ENCODE results near the gene CD300H. TPM values are rescaled to one million over a fixed set of nuclear protein-coding genes. Genes with fewer than 3 reads are reported as not detected.

Gene CD300H
- total RNA-seq (2022; extraction: Qiagen RNA extraction) = 0.27 to 0.63 TPM (median 0.40 TPM) in 4 of 5 replicates, not detected in the other

DNA sequence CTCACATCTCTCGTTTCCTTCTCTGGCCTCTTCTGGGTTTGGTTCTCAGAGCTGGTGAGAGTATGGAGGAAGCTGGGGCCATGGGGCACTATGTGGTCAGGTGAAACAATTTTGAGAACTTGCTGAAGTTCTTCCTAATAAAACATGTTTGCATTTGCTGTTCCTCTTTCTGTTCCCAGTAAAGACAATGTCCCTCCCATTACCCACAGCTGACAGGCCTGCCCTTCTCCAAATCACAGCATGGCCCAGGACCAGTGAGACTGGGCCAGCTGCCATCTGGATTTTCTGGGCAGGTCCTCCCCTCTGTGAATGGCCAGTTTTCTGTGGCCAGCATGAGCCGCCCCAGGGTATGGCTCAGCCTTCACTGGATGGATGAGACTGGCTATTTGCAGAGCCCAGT lies at the start of gene CD300H:
Gene CD300H, minus strand, starts transcription at position 113 of the 400 bp plus-strand sequence.

DNA sequence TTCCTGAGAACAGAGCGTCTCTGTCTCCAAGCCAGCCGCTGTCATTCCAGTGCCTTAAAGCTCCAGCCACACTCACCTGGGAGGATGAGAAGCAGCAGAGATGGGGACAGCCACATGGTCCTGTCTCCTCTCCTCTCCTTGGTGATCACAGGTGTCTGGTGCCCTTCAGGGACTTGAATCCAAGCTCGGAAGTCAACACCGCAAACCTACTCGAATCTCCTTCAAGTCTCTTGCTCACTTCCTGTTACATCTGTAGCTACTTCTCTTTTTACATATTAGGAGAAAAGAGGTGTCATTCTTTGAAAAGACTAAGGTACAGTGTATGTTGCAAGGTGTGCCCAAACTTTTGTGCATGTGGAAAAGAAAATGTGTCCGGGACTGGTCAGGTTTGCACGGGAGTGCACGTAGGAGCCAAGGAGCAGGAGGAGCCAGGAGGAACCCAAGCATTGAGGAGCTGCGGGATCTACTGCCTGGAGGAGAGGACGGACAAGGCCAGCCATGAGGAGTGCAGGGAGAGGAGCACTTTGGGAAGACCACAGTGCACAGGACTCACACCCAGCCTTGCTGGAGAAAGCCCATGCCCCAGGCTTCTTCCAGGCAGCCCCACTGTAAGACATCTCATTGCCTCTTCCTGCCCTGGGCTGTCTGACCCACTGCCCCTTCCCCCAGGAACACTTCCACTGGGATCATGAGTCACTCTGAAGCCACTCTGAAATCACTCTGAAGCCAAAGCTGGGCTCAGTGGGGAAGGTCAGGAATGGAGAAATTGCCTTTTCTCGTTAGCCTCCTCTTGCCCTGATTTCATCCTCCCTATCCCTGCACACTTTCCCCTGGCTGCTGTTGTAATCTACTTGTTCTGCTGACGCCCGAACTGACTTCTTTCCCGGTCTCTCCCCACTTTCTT lies 25.0 kb upstream of the CD300H start, which contains the start of gene CD300LD:
Gene CD300LD, minus strand, starts transcription at position 197 of the 904 bp plus-strand sequence. Its CDS starts 81 bp downstream, at position 116.

DNA sequence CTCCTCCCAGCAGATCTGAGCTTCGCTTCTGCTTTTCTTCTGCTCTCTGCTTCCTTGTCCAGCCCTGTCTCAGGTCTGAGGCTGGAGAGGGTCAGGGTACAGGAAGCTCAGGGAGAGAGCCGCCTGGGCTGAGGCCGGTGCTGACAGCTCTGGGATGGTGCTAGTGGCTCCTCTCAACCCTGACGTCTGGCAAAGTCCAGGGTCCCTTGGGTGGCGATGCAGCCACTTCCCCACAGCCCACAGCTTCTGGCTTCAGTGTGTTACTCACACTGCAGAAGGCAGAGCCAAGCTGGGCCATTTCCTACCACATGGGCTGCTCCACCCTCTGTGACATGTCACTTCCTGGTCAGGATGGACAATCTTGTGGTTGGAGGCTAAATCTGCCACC lies 21.5 kb downstream of the CD300H start, which contains the start of gene CD300C:
Gene CD300C, minus strand, starts transcription at position 273 of the 388 bp plus-strand sequence. CDS start 333 bp downstream, outside the sequence.

DNA sequence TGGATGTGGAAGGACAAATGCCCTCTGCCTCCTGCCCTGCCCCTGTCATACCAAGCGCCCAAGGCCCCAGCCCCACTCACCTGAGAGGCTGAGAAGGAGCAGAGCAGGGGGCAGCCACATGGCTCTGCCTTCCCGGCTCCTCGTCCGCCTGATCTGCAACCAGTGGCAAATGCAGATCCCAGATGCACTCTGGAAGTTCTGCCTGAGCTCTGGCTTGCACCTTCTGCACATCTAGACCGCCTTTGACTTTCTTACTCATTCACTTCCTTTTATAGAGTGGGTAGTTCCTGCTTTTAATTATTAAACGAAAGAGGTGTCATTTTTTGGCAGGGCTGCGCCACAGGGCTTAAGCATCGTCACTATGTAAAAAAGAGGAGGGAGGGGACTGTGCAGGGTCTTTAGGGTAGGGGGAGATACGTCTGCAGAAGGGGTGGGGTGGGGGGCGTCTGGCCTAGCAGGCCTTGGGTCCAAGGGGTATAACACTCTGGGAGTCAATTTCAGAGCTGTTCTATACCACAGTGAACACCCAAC lies 36.0 kb downstream of the CD300H start, which contains the start of gene CD300LB:
Gene CD300LB, minus strand, starts transcription at position 245 of the 531 bp plus-strand sequence. Its CDS starts 125 bp downstream, at position 120.

Other genes starting within 250 kb of the CD300H start
- 0.03 to 0.08 TPM (median 0.05 TPM) in 4 of 5 replicates, not detected in the other for gene KIF19, start 241.3 kb downstream of the CD300H start, total RNA-seq (2022; extraction: Qiagen RNA extraction)
- not detected in 5 replicates for gene BTBD17, start 205.6 kb downstream of the CD300H start, total RNA-seq (2022; extraction: Qiagen RNA extraction)
- gene GPR142, start 200.0 kb downstream of the CD300H start, total RNA-seq (2022; extraction: Qiagen RNA extraction) = not detected in 5 replicates
- 49.3 to 62.9 TPM (median 55.3 TPM) in 5 replicates for gene GPRC5C, start 135.4 kb downstream of the CD300H start, total RNA-seq (2022; extraction: Qiagen RNA extraction)
- gene CD300A, start 100.9 kb downstream of the CD300H start, total RNA-seq (2022; extraction: Qiagen RNA extraction) = 0.05 to 0.08 TPM (median 0.07 TPM) in 4 of 5 replicates, not detected in the other
- 0.03 to 0.07 TPM (median 0.06 TPM) in 4 of 5 replicates, not detected in the other for gene CD300LB, start 36.0 kb downstream of the CD300H start, total RNA-seq (2022; extraction: Qiagen RNA extraction)
- 0.20 to 0.43 TPM (median 0.41 TPM) in 5 replicates for gene CD300C, start 21.4 kb downstream of the CD300H start, total RNA-seq (2022; extraction: Qiagen RNA extraction)
- not detected in 5 replicates for gene CD300LD, start 24.8 kb upstream of the CD300H start, total RNA-seq (2022; extraction: Qiagen RNA extraction)
- gene CD300E, start 56.2 kb upstream of the CD300H start, total RNA-seq (2022; extraction: Qiagen RNA extraction) = not detected in 5 replicates
- not detected in 5 replicates for gene CD300LF, start 145.4 kb upstream of the CD300H start, total RNA-seq (2022; extraction: Qiagen RNA extraction)
- 0.84 to 1.7 TPM (median 1.2 TPM) in 5 replicates for gene RAB37, start 169.7 kb upstream of the CD300H start, total RNA-seq (2022; extraction: Qiagen RNA extraction)
- gene NHERF1, start 181.1 kb upstream of the CD300H start, total RNA-seq (2022; extraction: Qiagen RNA extraction) = 35.6 to 43.3 TPM (median 40.9 TPM) in 5 replicates
- 47.3 to 59.2 TPM (median 52.9 TPM) in 5 replicates for gene NAT9, start 208.8 kb upstream of the CD300H start, total RNA-seq (2022; extraction: Qiagen RNA extraction)